Neural cell (in vitro differentiated cells): Measurements from ENCODE around the gene ZNF860. TPM values are rescaled to one million over a fixed set of nuclear protein-coding genes. Genes with fewer than 3 reads are reported as not detected.

Experiments
- H2AFZ ChIP-seq: fragments of 200-600, 300-800 bp; sonication (generic), shearing (Covaris generic); 2 replicates; pipeline ENCODE4 v1.6.0; 2014; ENCODE audit warnings: low read depth, mild to moderate bottlenecking, antibody characterized with exemption, low read length, moderate library complexity
- H3F3A ChIP-seq: fragments of 200-600 bp; shearing (Covaris generic); 2 replicates; pipeline ENCODE4 v1.6.1; 2016; ENCODE audit warnings: mild to moderate bottlenecking, moderate library complexity, mixed read lengths, antibody characterized with exemption, low read length; ENCODE audit not compliant: insufficient read depth, poor library complexity, severe bottlenecking
- H3K27ac ChIP-seq: fragments of 200-600, 300-800 bp; sonication (generic), shearing (Covaris generic); 2 replicates; pipeline ENCODE4 v1.5.1; 2014; ENCODE audit warnings: mild to moderate bottlenecking, low read length, moderate library complexity
- H3K27me3 ChIP-seq: fragments of 300-800, 200-600 bp; sonication (generic), shearing (Covaris generic); 2 replicates; pipeline ENCODE4 v1.6.0; 2014; ENCODE audit warnings: mild to moderate bottlenecking, low read depth, low read length, moderate library complexity; ENCODE audit not compliant: insufficient read depth
- H3K36me3 ChIP-seq: fragments of 300-800, 200-600 bp; sonication (generic), shearing (Covaris generic); 2 replicates; pipeline ENCODE4 v1.5.1; 2014; ENCODE audit warnings: mild to moderate bottlenecking, antibody characterized with exemption, low read length, moderate library complexity; ENCODE audit not compliant: insufficient read depth
- H3K4me2 ChIP-seq: fragments of 300-800, 200-600 bp; sonication (generic), shearing (Covaris generic); 2 replicates; pipeline ENCODE4 v1.6.0; 2014; ENCODE audit warnings: mild to moderate bottlenecking, low read length
- H3K4me3 ChIP-seq: fragments of 300-800, 200-600 bp; sonication (generic), shearing (Covaris generic); 2 replicates; pipeline ENCODE4 v1.5.1; 2014; ENCODE audit warnings: mild to moderate bottlenecking, low read length, moderate library complexity
- H3K79me2 ChIP-seq: fragments of 200-600 bp; shearing (Covaris generic); replicated peaks from 2 replicates; pipeline ENCODE4 v1.6.0; 2014; ENCODE audit warnings: mild to moderate bottlenecking, low read length, moderate library complexity; ENCODE audit not compliant: insufficient read depth
- H3K9ac ChIP-seq: fragments of 300-800, 200-600 bp; sonication (generic), shearing (Covaris generic); 2 replicates; pipeline ENCODE4 v1.6.1; 2016; ENCODE audit warnings: mild to moderate bottlenecking, low read length, mixed read lengths
- H3K9me2 ChIP-seq: fragments of 200-600 bp; shearing (Covaris generic); 2 replicates; pipeline ENCODE4 v1.6.1; 2016; ENCODE audit warnings: mild to moderate bottlenecking, low read length, mixed read lengths; ENCODE audit not compliant: insufficient read depth
- H3K9me3 ChIP-seq: fragments of 200-600, 300-800 bp; sonication (generic), shearing (Covaris generic); 2 replicates; pipeline ENCODE4 v1.6.1; 2016; ENCODE audit warnings: mild to moderate bottlenecking, mixed run types, low read length, moderate library complexity, mixed read lengths
- H4K20me1 ChIP-seq: fragments of 200-600 bp; shearing (Covaris generic); 2 replicates; pipeline ENCODE4 v1.6.1; 2016; ENCODE audit warnings: mild to moderate bottlenecking, mixed run types; ENCODE audit not compliant: insufficient read depth
- EP300 ChIP-seq: fragments of 450-650 bp; conservative IDR thresholded peaks from 2 replicates; pipeline ENCODE4 v1.6.1; 2014; ENCODE audit warnings: antibody characterized with exemption, mild to moderate bottlenecking, moderate library complexity; ENCODE audit not compliant: poor library complexity, severe bottlenecking
- EZH2 ChIP-seq: fragments of 200-600, 300-800 bp; shearing (Covaris generic), sonication (generic); IDR thresholded peaks from 2 replicates; pipeline ENCODE4 v1.6.1; 2014; ENCODE audit warnings: antibody characterized with exemption, low read length, borderline replicate concordance, mild to moderate bottlenecking; ENCODE audit not compliant: insufficient read depth, poor library complexity, severe bottlenecking
- MXI1 ChIP-seq: fragments of 450-650 bp; conservative IDR thresholded peaks from 2 replicates; pipeline ENCODE4 v1.6.1; 2014; ENCODE audit warnings: antibody characterized with exemption, mild to moderate bottlenecking; ENCODE audit not compliant: poor library complexity, severe bottlenecking
- POLR2AphosphoS5 ChIP-seq: IDR thresholded peaks from 2 replicates; pipeline ENCODE4 v1.6.1; 2012
- RAD21 ChIP-seq: fragments of 450-650 bp; conservative IDR thresholded peaks from 2 replicates; pipeline ENCODE4 v1.6.1; 2014; ENCODE audit warnings: antibody characterized with exemption, mild to moderate bottlenecking, moderate library complexity
- SMC3 ChIP-seq: fragments of 450-650 bp; conservative IDR thresholded peaks from 2 replicates; pipeline ENCODE4 v1.6.1; 2014; ENCODE audit warnings: antibody characterized with exemption, mild to moderate bottlenecking, moderate library complexity; ENCODE audit not compliant: poor library complexity
- TAF1 ChIP-seq: IDR thresholded peaks from 2 replicates; pipeline ENCODE4 v1.6.1; 2012; ENCODE audit warnings: low read depth
- polyA plus RNA-seq: library from polyadenylated mRNA; depleted of rRNA; stranded (reverse); fragments of >200 nt; gene quantifications from 2 replicates; pipeline ENCODE4 v1.2.3, GENCODE V29; 2014
- TF ChIP-seq, protein P1 (sequence below): fragments of 450-650 bp; IDR thresholded peaks from 2 replicates; pipeline ENCODE4 v1.5.1; 2014; ENCODE audit warnings: antibody characterized with exemption, mild to moderate bottlenecking, moderate library complexity; ENCODE audit not compliant: poor library complexity, severe bottlenecking
- TF ChIP-seq, protein P2 (sequence below): IDR thresholded peaks from 2 replicates; pipeline ENCODE4 v1.6.1; 2012; ENCODE audit warnings: borderline replicate concordance

The ZNF860 gene
- polyA plus RNA-seq, 1 donor from 2014 or later: 1.2 TPM

DNA sequence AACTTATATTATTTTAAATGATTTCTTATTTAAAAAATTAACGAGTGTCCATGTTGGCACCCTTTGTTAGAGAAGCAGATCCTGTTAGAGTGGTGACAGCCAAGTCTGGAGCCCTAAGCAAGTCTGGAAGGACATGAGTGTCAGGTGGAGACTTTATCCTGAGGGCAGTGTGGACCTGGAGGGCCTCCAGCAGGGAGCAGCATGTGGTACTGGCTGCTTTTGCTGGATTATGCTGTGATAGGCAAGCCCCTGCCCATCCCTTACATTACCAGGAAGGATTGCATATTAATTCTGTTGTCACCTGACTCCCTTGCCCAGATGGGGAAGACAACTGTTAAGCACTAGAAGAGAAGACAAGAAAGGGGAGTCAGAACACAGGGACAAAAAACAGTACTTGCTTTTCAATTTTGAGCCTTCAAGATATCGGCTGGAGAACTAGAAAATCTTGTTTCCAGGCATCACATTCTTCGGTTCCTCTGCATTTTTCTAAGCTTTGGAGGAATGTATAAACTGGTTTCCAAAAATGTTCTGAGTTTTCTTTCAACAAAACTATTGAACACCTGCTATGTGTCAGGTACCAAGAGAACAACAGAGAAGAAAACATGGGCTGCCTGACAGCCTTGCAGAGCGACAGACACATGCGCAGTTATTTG lies 22.7 kb downstream of the ZNF860 start:
- no peak overlapping the region for H2AFZ ChIP-seq
- no peak overlapping the region for H3K4me3 ChIP-seq
- no peaks in the 10 kb centered on the region for H3K9me3 ChIP-seq
- no peaks in the 10 kb centered on the region for H3K9me2 ChIP-seq
- no peak overlapping the region for H3K27ac ChIP-seq
- TF ChIP-seq, protein P1, sequence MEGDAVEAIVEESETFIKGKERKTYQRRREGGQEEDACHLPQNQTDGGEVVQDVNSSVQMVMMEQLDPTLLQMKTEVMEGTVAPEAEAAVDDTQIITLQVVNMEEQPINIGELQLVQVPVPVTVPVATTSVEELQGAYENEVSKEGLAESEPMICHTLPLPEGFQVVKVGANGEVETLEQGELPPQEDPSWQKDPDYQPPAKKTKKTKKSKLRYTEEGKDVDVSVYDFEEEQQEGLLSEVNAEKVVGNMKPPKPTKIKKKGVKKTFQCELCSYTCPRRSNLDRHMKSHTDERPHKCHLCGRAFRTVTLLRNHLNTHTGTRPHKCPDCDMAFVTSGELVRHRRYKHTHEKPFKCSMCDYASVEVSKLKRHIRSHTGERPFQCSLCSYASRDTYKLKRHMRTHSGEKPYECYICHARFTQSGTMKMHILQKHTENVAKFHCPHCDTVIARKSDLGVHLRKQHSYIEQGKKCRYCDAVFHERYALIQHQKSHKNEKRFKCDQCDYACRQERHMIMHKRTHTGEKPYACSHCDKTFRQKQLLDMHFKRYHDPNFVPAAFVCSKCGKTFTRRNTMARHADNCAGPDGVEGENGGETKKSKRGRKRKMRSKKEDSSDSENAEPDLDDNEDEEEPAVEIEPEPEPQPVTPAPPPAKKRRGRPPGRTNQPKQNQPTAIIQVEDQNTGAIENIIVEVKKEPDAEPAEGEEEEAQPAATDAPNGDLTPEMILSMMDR: no peak
- TF ChIP-seq EZH2 (no peak), TAF1 (no peak), POLR2AphosphoS5 (no peak), EP300 (no peak), SMC3 (no peak), RAD21 (no peak), MXI1 (no peak)
- TF ChIP-seq, protein P2, sequence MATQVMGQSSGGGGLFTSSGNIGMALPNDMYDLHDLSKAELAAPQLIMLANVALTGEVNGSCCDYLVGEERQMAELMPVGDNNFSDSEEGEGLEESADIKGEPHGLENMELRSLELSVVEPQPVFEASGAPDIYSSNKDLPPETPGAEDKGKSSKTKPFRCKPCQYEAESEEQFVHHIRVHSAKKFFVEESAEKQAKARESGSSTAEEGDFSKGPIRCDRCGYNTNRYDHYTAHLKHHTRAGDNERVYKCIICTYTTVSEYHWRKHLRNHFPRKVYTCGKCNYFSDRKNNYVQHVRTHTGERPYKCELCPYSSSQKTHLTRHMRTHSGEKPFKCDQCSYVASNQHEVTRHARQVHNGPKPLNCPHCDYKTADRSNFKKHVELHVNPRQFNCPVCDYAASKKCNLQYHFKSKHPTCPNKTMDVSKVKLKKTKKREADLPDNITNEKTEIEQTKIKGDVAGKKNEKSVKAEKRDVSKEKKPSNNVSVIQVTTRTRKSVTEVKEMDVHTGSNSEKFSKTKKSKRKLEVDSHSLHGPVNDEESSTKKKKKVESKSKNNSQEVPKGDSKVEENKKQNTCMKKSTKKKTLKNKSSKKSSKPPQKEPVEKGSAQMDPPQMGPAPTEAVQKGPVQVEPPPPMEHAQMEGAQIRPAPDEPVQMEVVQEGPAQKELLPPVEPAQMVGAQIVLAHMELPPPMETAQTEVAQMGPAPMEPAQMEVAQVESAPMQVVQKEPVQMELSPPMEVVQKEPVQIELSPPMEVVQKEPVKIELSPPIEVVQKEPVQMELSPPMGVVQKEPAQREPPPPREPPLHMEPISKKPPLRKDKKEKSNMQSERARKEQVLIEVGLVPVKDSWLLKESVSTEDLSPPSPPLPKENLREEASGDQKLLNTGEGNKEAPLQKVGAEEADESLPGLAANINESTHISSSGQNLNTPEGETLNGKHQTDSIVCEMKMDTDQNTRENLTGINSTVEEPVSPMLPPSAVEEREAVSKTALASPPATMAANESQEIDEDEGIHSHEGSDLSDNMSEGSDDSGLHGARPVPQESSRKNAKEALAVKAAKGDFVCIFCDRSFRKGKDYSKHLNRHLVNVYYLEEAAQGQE: no peak
- no peaks in the 10 kb centered on the region for H3K27me3 ChIP-seq
- no peaks in the 10 kb centered on the region for H4K20me1 ChIP-seq
- H3F3A ChIP-seq: no peaks in the 10 kb centered on the region
- no peak overlapping the region for H3K9ac ChIP-seq
- H3K79me2 ChIP-seq: no peaks in the 10 kb centered on the region
- no peak overlapping the region for H3K4me2 ChIP-seq
- no peaks in the 10 kb centered on the region for H3K36me3 ChIP-seq

DNA sequence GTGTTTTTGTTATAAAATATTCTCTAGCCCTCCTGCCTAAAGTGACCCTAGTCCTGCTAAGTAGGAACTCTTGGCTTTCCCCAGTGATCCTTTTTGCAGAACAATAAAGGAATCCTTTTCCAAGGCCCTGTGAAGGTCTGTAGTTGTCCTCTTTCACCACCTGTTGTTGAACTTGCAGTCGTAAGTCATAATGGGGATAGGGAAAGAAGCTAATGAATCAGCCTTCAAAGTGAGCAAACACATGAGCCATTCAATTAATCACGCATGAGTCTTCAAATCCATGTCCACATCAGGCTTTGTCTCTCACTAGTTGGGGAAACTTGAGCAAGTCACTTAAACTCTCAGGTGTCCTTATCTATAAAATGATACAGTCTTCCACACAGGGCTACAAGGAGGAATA lies 27.6 kb downstream of the ZNF860 start:
- Histone ChIP-seq H3K79me2 (no peaks in the 10 kb centered on the region), H3K27ac (no peak overlapping the region), H3K27me3 (no peaks in the 10 kb centered on the region), H3K36me3 (no peaks in the 10 kb centered on the region), H3K9ac (no peak overlapping the region), H2AFZ (no peak overlapping the region), H3F3A (no peaks in the 10 kb centered on the region), H3K4me2 (no peak overlapping the region), H3K4me3 (no peak overlapping the region), H3K9me3 (no peaks in the 10 kb centered on the region), H4K20me1 (no peaks in the 10 kb centered on the region), H3K9me2 (no peaks in the 10 kb centered on the region)
- TF ChIP-seq EP300 (no peak), MXI1 (no peak), POLR2AphosphoS5 (no peak), SMC3 (no peak), TAF1 (no peak), EZH2 (no peak)
- TF ChIP-seq, protein P2: no peak
- TF ChIP-seq, protein P1: no peak
